Activated naive CD4-positive, alpha-beta T cell treated with anti-CD3 and anti-CD28 coated beads for 36 hours (primary cell): ENCODE data around the gene FGR. TPM values are rescaled to one million over a fixed set of nuclear protein-coding genes. Genes with fewer than 3 reads are reported as not detected.

Source experiments
- CTCF ChIA-PET: fragments of 350-600 bp; sonication (Branson Sonifier 250); formaldehyde crosslinking; loops from one replicate; lab custom pipeline; 2021; ENCODE audit warnings: antibody characterized with exemption; lab: Charles Lee
- DNase-seq: peaks from one replicate; pipeline ENCODE4 v3.0.0-alpha.2; 2020
- H3K27ac Mint-ChIP-seq: one replicate; pipeline ENCODE4 v1.8.0; 2021; ENCODE audit warnings: mild to moderate bottlenecking, mixed read lengths
- H3K27me3 Mint-ChIP-seq: one replicate; pipeline ENCODE4 v1.8.0; 2021; ENCODE audit warnings: low read depth, mixed read lengths
- H3K36me3 Mint-ChIP-seq: one replicate; pipeline ENCODE4 v1.8.0; 2021; ENCODE audit warnings: low read depth, mixed read lengths
- H3K4me1 Mint-ChIP-seq: one replicate; pipeline ENCODE4 v1.8.0; 2021; ENCODE audit warnings: low read depth, mixed read lengths
- H3K4me3 Mint-ChIP-seq: one replicate; pipeline ENCODE4 v1.8.0; 2021; ENCODE audit warnings: mild to moderate bottlenecking, moderate library complexity, mixed read lengths
- H3K9me3 Mint-ChIP-seq: one replicate; pipeline ENCODE4 v1.8.0; 2021; ENCODE audit warnings: mixed read lengths
- intact Hi-C: fragments of 100-400 bp; cut with micrococcal nuclease; formaldehyde crosslinking; loops from one replicate; pipeline ENCODE4 v1.15.1; 2023
- total RNA-seq, 2 experiments: library from RNA; stranded (reverse); gene quantifications; one replicate each; pipeline ENCODE4 v1.2.3, GENCODE V29; 2021

Gene FGR
- total RNA-seq, 2 experiments from 2014 or later = 0.10 to 0.14 TPM

DNA sequence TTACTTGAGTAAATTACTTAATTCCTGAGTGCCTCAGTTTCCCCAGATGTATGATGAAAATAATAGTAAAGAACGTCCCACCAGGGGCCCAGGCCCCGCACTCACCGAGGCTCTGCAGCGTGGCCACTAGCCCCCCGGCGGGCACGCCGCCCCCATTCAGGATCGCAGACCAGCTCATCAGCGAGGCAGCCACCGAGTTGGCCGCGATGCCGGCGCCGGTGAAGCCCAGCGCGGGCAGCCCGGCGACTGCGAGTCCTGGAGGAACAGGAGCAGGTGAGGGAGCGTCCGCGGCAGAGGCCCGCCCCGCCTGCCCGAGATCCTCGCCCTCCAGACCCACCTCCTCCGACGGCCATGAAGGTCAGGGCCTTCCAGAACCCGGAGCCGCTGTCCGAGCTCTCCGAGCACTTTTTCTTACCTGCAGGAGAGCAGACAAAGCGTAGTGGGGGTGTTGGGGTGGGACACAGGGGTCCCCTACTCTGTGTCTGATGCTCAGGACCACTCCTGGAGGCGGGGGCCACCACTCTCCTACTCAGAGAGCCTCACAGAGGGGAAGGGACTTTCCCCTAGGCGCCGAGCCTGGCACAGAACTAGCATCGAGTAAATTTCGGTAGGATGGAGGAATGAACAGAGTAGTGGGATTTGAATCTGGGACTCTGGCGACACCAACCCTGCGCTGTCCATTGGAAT, 33.3 kb upstream of the FGR start:
- Mint-ChIP-seq H3K4me3 (no peak overlapping the region), H3K36me3 (peaks cover 15% of the 10 kb centered on the region), H3K27ac (no peak overlapping the region), H3K9me3 (no peaks in the 10 kb centered on the region), H3K4me1 (peaks cover 31% of the 10 kb centered on the region), H3K27me3 (no peaks in the 10 kb centered on the region)
- intact Hi-C loops = no loop called here
- no peak for DNase-seq
- CTCF ChIA-PET = interaction anchor here (2.6 to 13.0 kb wide), 2 partner anchors 62 to 105 kb away, joined by 10 to 263 read pairs; partner anchors contain the start of genes AHDC1 and STX12

DNA sequence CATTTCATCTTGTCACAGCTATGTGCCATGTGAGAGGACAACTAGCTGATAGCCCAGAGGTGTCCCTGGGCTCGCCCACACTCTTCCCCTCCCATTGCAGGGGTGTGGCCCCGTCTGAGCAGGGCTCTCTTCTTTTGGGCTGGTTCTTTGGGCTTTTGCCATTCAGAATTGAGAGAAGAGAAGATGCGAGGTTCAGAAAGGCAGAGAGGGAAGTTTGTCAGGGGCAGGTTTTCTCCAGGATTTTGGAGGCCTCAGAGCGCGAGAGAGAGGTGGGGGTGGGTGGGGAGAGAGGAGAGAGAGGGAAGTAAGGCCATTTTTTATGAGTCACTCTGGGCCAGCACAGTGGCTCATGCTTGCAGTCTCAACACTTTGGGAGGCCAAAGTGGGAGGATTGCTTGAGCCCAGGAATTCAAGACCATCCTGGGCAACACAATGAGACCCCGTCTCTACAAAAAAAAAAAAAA, 31.8 kb upstream of the FGR start:
- intact Hi-C loops = no loop called here
- Mint-ChIP-seq H3K4me3 (no peak overlapping the region), H3K36me3 (peaks cover 15% of the 10 kb centered on the region), H3K9me3 (no peaks in the 10 kb centered on the region), H3K4me1 (peaks cover 38% of the 10 kb centered on the region), H3K27ac (no peak overlapping the region), H3K27me3 (no peaks in the 10 kb centered on the region)
- CTCF ChIA-PET = interaction anchor here (0.6 to 13.0 kb wide), 7 partner anchors 56 to 354 kb away, joined by 3 to 263 read pairs (median 5); partner anchors contain the start of gene AHDC1
- no peak for DNase-seq

DNA sequence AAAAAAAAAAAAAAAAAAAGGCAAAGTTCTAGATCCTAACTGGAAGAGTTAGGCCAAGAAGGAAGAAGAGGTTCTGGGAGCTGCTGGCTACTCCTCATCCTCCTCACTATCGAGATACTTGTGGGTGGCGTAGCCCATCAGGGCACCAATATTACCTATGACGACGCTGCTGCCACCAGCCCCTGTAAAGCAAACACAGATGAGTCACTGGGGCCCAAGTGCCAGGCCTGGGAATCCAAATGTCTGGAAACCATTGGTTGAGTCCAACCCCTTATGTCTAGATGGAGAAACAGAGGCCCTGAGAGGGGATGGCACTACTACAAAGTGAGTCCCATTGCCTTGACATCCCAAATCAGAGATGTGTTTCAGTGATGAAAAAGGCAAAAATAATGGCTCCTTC, 31.3 kb upstream of the FGR start:
- H3K27me3 Mint-ChIP-seq = no peaks in the 10 kb centered on the region
- CTCF ChIA-PET = interaction anchor here (0.6 to 13.0 kb wide), 4 partner anchors 55 to 110 kb away, joined by 3 to 263 read pairs (median 6); partner anchors contain the start of gene AHDC1
- H3K27ac Mint-ChIP-seq = no peak overlapping the region
- no peaks in the 10 kb centered on the region for H3K9me3 Mint-ChIP-seq
- intact Hi-C loops = no loop called here
- H3K4me3 Mint-ChIP-seq = no peak overlapping the region
- H3K36me3 Mint-ChIP-seq = peaks cover 15% of the 10 kb centered on the region
- peaks cover 42% of the 10 kb centered on the region for H3K4me1 Mint-ChIP-seq
- no peak for DNase-seq

DNA sequence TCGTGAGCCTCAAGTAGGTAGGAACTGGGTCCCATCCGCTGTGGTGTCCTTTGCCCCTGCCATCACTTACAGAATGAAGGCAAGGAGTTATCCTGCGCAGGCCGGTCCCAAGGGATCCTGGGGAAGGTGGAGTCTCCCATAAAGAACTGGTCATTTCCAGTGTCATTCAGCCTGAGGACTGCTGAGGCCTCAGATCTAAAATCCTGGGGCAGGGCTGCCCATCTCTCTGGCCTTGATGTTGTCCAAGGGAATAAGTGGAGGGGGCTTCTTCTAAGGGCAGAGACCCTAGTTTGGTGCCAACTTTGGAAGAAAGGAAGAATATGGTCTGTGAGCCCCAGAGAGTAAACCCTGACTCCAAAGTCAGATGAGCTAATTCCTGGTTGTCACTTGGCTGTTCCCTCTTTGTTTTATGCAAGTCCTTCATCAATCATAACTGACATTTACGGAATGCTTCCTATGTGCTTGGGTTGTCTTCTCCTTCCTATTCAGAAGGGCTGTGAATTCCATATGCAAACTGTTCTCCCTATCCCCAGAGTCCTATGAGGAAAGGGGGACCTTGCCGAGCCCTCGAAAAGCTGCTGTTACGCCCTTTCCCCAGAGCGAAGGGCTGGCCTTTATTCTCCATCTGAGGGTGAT, 30.1 kb upstream of the FGR start:
- H3K27me3 Mint-ChIP-seq = no peaks in the 10 kb centered on the region
- CTCF ChIA-PET = interaction anchor here (1.6 to 13.0 kb wide), 8 partner anchors 12 to 60 kb away, joined by 3 to 263 read pairs (median 8); partner anchors contain the start of genes AHDC1 and FAM76A
- H3K9me3 Mint-ChIP-seq = no peaks in the 10 kb centered on the region
- H3K4me1 Mint-ChIP-seq = peaks cover 41% of the 10 kb centered on the region
- DNase-seq = no peak
- intact Hi-C loops = no loop called here
- H3K36me3 Mint-ChIP-seq = peaks cover 11% of the 10 kb centered on the region
- H3K27ac Mint-ChIP-seq = no peak overlapping the region
- no peak overlapping the region for H3K4me3 Mint-ChIP-seq

DNA sequence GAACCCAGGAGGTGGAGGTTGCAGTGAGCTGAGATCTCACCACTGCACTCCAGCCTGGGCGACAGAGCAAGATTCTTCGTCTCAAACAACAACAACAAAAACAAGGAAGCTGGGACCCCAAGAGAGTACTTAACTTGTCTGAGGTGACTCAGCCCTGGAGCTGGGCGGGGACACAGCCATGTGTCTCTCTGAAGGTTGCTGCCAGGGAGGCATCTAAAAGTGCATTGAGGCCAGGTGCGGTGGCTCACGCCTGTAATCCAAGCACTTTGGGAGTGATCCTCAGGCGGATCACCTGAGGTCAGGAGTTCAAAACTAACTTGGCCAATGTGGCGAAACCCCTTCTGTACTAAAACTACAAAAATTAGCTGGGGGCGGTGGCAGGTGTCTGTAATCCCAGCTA, 29.3 kb upstream of the FGR start:
- CTCF ChIA-PET = interaction anchor here (0.6 to 13.0 kb wide), 10 partner anchors 11 to 108 kb away, joined by 3 to 263 read pairs (median 4); partner anchors contain the start of genes AHDC1 and FAM76A
- Mint-ChIP-seq H3K4me3 (no peak overlapping the region), H3K27ac (no peak overlapping the region), H3K27me3 (no peaks in the 10 kb centered on the region), H3K4me1 (peaks cover 38% of the 10 kb centered on the region), H3K36me3 (peaks cover 11% of the 10 kb centered on the region), H3K9me3 (no peaks in the 10 kb centered on the region)
- no peak for DNase-seq
- intact Hi-C loops = loop anchor here (5.0 kb wide), 1 partner anchor 247 kb away; no protein-coding TSS in a partner anchor

DNA sequence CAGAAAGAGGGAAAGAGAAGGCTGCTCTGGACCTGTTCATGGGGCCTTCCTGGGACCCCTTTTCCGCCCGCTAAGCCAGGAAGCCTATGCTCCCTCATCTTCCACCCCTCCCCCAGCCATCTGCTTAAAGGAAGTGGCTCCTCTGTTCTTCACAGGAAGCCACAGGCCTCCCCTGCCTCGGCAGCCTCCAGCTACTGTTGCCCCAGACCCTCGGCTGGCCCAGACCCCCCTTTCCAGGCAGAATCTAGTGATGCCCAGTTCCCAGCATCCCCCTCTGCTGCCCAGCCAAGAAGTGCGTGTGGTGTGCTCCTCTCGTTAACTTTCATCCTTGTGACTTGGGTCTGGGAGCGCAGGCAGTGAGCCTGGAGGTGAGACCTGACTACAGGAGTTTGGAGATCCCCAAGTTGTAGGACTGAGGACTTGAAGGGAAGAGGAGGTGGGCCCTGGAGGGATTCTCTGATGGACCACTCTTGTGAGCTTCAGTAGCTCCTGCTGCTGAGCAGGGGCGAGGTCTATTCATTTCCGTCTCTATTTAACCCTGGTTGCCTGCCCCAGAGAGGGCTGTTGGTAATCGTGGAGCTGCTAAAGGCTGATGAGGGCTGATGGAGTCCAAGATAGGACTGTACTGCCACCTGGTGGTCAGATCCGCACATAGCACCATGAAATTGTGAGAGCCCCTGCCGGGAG, 27.9 kb upstream of the FGR start:
- peaks cover 10% of the 10 kb centered on the region for H3K36me3 Mint-ChIP-seq
- H3K4me1 Mint-ChIP-seq = peaks cover 44% of the 10 kb centered on the region
- intact Hi-C loops = loop anchor here (1.0 to 5.0 kb wide), 8 partner anchors 19 to 260 kb away; no protein-coding TSS in a partner anchor
- CTCF ChIA-PET = interaction anchor here (0.5 to 13.0 kb wide), 32 partner anchors 9 to 362 kb away, joined by 3 to 263 read pairs (median 6); partner anchors contain the start of genes AHDC1, FAM76A and IFI6
- no peaks in the 10 kb centered on the region for H3K27me3 Mint-ChIP-seq
- peak overlapping the region; percentile 66 for H3K4me3 Mint-ChIP-seq
- H3K27ac Mint-ChIP-seq = peak overlapping the region; percentile 99
- H3K9me3 Mint-ChIP-seq = no peaks in the 10 kb centered on the region
- DNase-seq = peak; percentile 96

DNA sequence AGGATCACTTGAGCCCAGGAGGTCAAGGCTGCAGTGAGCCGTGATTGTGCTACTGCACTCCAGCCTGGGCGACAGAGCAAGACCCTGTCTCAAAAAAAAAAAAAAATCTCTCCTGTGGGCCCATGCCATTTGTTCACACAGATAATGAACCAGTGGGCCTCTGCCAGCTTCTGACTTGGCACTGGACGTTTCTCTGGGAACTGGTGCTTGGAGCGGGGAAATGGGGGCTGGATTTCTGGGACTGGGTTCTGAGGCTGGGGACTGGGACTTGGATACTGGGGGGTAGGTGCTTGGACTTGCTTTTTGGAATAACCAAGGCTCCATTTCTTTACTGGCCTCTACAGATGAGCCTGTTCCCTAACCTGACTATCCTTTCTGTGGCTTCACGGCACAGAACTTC, 27.3 kb upstream of the FGR start:
- peak overlapping the region; percentile 99 for H3K27ac Mint-ChIP-seq
- peak; percentile 17 for DNase-seq
- intact Hi-C loops = loop anchor here (2.0 to 5.0 kb wide), 3 partner anchors 139 to 259 kb away; no protein-coding TSS in a partner anchor
- peaks cover 6% of the 10 kb centered on the region for H3K36me3 Mint-ChIP-seq
- peak overlapping the region; percentile 66 for H3K4me3 Mint-ChIP-seq
- no peaks in the 10 kb centered on the region for H3K27me3 Mint-ChIP-seq
- CTCF ChIA-PET = interaction anchor here (0.6 to 13.0 kb wide), 25 partner anchors 9 to 362 kb away, joined by 3 to 263 read pairs (median 6); partner anchors contain the start of genes AHDC1 and IFI6
- peaks cover 44% of the 10 kb centered on the region for H3K4me1 Mint-ChIP-seq
- H3K9me3 Mint-ChIP-seq = no peaks in the 10 kb centered on the region

DNA sequence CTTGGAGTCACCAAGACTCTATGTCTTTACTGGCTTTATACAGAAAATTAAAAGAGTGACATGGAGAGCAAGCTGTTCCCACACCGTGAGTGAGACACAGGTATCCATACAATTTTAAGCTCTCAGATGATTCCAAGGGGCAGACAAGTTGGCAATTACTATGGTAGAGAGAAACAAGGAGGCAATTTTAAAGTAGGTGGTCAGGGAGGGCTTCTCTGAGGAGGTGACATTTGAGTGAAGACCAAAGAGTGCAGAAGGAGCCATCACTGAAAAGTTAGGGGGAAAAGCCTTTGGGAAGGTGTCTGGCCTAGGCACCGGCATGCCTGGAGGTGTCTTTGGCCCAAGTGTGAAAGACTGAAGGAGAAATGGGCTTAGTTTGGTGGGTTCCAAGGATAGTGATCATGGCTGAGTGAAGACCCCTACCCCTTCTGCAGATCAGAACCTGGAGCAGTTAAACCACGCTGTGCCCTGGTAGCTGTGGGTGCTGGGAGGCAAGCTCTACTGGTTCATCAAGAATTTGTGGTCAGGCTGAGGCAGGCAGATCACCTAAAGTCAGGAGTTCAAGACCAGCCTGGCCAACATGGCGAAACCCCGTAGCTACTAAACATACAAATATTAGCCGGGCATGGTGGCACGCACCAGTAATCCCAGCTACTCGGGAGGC, 26.6 kb upstream of the FGR start:
- CTCF ChIA-PET = interaction anchor here (0.6 to 13.0 kb wide), 16 partner anchors 8 to 361 kb away, joined by 3 to 263 read pairs (median 12); partner anchors contain the start of genes AHDC1 and IFI6
- peak overlapping the region; percentile 93 for H3K27ac Mint-ChIP-seq
- peaks cover 44% of the 10 kb centered on the region for H3K4me1 Mint-ChIP-seq
- DNase-seq = no peak
- H3K36me3 Mint-ChIP-seq = peaks cover 4% of the 10 kb centered on the region
- no peak overlapping the region for H3K4me3 Mint-ChIP-seq
- H3K27me3 Mint-ChIP-seq = no peaks in the 10 kb centered on the region
- H3K9me3 Mint-ChIP-seq = no peaks in the 10 kb centered on the region
- intact Hi-C loops = loop anchor here (2.0 to 5.0 kb wide), 3 partner anchors 139 to 259 kb away; no protein-coding TSS in a partner anchor

DNA sequence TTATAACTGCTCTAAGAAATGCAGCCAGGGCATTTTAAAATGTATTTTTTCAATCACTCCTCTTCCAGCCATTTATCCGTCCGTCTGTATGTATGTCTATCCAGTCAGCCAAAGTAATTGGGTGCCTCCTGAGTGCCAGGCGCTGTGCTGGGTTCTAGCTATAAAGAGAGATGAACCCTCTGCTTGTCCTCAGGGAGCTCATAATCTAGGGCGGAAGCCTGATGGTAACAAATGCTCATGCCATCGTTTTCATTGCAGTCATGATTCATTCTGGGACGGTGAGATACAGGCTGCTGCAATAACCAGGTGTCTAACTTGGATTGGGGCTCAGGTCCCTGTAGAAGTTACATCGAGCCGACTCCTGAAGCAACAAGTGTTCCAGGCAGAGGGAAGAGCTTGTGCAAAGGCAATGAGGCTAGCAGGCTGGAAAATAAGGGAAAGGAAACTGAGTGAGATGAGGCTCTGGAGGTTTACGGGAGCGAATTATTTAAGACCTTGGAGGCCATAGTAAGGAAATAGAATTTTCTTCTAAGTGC, 25.4 kb upstream of the FGR start:
- Mint-ChIP-seq H3K9me3 (no peaks in the 10 kb centered on the region), H3K4me1 (peaks cover 44% of the 10 kb centered on the region), H3K27me3 (no peaks in the 10 kb centered on the region), H3K4me3 (peak overlapping the region; percentile 84), H3K27ac (peak overlapping the region; percentile 93), H3K36me3 (no peaks in the 10 kb centered on the region)
- CTCF ChIA-PET = interaction anchor here (0.6 to 13.0 kb wide), 7 partner anchors 9 to 937 kb away, joined by 3 to 263 read pairs (median 13); partner anchors contain the start of gene AHDC1
- intact Hi-C loops = loop anchor here (1.0 to 5.0 kb wide), 2 partner anchors 243 to 268 kb away; partner anchors contain the start of gene GPR3
- peak; percentile 36 for DNase-seq

DNA sequence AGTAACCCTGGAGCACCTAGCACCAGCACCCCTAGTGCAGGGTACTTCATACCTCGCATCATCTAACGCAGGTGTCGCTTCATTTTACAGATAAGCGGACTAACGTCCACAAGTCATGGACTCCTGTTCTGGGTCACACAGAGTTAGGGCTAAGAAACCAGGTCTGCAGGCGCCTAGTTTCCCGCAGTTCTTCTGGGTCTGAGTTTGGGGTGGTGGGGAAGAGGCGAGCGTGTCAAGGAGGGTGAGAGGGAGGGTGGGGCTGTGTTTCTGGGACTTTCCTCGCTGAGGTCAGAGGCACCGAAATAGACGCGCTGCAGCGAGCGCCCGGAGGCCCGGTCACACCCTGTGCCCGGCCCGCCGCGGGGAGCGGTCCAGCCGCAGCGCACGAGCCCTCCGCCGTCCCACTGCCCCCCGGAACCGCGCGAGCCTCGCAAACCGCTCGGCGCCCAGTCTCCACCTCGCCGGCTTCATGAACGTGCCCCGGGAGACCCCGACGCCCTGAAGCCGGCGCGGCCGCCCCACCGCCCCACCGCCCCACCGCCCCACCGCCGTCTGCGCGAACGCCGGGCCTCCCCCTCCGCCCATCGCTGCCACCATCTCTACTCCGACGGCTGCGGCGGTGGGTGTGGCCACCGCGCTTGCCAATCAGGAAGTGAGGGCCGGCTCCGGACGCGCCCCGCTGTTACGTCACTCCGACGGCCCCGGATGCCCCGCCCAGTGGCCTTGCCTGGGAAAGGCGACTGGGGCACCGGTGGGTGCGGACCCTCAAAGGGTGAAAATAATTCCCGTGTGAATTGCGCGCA, 24.7 kb upstream of the FGR start:
- no peaks in the 10 kb centered on the region for H3K27me3 Mint-ChIP-seq
- intact Hi-C loops = loop anchor here (1.0 to 5.0 kb wide), 3 partner anchors 27 to 267 kb away; partner anchors contain the start of gene GPR3

More for the DNA sequence above, 24.7 kb upstream of the FGR start:
- Mint-ChIP-seq H3K9me3 (no peaks in the 10 kb centered on the region), H3K27ac (peak overlapping the region; percentile 93), H3K36me3 (no peaks in the 10 kb centered on the region), H3K4me3 (peak overlapping the region; percentile 84), H3K4me1 (peaks cover 44% of the 10 kb centered on the region)
- CTCF ChIA-PET = interaction anchor here (1.0 to 13.0 kb wide), 8 partner anchors 10 to 326 kb away, joined by 3 to 263 read pairs (median 10); partner anchors contain the start of gene AHDC1
- DNase-seq = peak; percentile 92
